CD4-positive, alpha-beta T cell treated with Interleukin-4 for 4 hours (primary cell): ENCODE results near the gene GNPDA2.

Source experiments
- DNase-seq: peaks from one replicate; pipeline ENCODE4 v3.0.0-alpha.2; 2020

GNPDA2 gene

DNA sequence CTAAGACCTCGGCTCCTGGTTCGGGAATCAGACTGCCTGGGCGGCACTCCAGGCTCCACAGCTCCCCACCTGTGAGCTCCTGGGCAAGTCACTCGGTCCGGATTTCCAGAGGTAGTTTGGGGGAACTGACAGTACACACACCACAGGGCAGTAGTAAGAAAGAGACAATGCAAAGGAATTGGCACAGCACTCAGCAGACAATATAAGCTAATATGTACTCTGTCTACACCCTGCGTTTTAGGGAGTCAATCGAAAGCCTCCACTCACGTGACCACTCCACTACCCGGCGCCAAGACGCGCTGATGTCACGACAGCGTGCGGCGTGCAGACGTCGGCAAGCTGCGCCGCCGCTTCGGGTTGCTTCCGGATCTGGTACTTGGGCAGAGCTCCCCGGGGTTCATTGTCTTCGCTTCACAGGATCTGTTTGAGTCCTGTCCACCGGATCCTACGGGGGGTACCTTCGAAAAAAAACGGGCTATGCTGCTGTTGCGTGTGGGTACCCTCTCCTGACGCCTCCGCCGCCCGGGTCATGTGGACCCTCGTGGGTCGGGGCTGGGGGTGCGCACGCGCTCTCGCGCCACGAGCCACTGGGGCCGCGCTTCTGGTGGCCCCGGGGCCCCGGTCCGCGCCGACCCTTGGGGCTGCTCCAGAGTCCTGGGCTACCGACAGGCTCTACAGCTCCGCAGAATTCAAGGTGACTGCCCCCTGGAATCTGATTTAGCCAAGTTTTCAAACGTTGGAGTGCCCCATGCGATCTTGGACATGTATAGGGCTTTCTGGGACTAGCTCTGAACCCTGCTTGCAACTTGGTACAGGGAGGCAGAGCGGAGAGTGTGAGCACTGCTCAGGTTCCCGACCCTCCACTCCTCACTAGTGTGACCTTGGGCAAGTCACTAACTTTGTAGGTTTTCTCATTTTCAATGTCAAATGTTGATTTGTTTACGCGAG lies 48.0 kb downstream of the GNPDA2 start, which contains the start of gene GUF1:
Gene GUF1 (plus strand): TSS at position 327 of the 948 bp plus-strand sequence. CDS start 203 bp downstream, at position 530.
- DNase-seq = peak; percentile 88

DNA sequence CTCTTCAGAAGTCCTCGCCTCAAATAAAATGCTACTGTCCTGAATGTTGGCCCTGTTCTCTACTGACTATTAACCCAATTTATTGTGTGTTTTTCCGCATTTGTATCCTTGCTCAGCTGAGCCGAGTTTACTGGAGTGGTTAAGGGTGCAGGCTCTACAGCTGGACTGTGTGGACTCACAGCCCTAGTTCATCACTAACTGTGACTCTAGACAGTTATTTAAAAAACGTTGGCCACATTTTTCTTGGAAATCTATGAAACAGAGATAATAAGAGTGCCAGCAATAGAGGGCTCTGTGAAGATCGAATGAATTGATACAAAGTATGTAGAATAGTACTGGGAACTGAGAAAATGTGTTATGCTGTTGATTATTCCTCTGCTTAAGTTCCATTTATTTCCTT lies 51.0 kb downstream of the GNPDA2 start:
- DNase-seq = no peak

DNA sequence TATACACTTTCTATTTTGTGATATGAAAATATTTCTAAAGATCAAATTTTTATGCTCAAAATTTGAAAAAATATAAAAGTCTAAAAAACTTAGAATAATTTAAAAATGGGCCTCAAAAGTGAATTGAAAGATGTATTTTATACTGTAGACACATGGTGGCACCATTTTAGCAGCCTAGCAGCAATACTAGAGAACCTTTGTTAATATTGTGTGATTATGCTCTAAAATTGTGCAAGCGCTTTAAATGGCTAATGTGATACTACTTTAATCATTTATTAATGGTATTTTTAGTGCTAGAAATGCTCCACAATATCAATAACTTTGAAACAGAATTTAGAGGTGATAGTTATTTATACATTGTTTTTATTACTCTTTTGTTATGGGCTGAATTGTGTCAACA lies 51.9 kb downstream of the GNPDA2 start:
- no peak for DNase-seq

DNA sequence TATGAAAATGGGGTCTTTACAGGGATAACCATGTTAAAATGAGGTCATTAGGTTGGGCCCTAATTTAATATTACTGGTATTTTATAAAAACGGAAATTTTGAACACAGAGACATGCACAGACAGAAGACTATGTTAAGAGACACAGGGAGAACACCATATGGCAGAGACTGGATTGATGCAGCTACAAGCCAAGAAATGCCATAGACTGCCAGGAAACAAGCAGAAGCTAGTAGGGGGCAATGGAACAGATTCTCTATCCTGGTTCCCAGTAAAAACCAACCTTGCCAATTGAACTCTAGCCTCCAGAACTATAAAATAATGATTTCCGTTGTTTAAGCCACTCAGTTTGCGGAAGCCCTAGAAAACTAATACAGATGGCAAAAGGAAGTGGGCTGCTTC lies 54.7 kb downstream of the GNPDA2 start:
- no peak for DNase-seq

DNA sequence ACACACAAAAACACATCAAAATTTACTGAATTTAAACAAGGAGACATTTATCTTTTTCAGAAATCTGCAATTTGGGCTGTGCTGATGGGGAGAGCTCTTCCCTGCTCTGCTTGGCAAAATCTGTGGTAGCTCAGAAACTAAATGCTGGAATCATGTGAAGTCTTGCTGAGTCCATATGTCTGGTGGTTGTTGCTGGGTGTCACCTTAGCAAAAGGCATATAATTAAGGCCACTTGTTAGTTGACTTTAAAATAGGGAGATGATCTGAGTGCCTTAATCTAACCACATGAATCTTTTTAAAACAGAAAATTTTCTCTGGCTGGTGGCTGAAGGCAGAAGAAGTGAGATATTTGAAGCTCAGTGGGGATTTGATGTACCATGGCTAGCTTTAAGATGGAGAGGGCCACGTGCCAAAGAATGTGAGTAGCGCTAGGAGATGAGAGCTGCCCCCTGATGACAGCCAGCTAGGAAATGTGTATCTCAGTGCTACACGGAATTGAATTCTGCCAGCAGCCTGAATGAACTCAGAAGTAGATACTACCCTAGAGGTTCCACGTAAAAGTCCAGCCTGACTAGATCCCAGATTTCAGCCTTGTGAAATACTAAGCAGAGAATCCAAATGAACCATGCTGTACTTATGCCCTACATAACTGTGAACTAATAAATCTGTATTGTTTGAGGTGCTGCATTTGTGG lies 55.7 kb downstream of the GNPDA2 start:
- no peak for DNase-seq

DNA sequence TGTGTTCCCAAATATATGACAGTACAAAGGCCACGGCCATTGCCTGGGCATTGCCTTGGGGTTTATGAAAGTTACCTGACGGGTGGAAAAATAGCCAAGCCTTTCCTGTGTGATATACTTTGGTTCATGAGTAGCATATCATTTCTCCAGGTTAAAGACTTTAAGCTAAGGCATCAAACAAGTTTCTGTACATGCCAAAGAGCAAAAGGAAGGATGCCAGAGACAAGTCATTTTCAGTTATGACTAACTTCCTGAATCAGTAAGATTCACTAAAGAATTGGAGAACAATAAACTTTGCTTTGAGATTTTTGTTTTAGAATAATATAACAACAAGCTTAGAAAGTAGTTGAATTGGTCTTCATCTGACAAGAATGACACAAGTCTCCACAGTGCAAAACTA lies 57.8 kb downstream of the GNPDA2 start:
- DNase-seq = no peak

DNA sequence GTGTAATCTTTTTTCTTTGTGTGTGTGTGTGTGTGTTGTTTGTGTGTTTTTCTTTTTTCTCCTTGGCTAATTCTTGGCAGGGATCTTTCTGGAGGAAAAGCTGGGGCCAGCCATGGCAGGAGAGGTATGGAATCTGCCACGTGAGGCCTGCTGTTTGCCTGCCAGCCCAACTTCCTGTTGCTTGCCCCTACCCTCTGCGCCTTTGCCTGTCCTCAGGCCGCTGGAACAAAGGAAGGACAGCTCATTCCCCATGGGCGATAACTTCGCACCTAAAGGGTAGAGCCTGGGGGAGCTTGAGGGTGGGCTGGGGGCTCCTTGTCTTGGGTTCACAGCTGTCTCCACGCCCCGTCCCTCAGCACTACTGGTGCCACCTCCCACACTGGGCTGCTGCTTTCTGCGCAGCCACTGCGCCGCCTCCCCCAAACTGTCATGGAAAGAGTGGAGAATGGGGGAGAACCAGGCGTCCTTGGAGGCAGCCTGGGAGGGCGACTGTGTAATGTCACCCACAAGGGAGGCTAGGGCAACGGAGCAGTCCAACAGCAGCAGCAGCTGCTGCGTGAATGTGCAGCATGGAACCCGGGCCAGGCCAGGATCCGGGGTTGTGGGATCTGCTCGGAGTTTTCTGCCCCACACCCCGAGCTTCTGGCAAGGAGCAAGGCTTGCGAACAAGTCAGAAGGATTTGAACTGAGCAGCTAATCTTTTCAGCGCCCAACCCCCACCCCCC lies 62.7 kb downstream of the GNPDA2 start:
- DNase-seq = no peak

DNA sequence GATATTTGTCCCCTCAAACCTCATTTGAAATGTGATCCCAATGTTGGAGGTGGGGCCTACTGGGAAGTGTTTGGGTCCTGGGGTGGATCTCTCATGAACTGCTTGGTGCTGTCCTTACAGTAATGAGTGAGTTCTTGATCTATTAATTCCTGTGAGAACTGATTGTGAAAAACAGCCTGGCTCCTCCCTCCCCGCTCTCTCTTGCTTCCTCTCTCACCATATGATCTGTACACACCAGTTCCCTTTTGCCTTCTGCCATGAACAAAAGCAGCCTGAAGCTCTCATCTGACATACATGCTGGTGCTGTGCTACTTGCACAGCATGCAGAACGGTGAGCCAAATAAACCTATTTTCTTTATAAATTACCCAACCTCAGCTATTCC lies 63.7 kb downstream of the GNPDA2 start:
- DNase-seq = no peak

DNA sequence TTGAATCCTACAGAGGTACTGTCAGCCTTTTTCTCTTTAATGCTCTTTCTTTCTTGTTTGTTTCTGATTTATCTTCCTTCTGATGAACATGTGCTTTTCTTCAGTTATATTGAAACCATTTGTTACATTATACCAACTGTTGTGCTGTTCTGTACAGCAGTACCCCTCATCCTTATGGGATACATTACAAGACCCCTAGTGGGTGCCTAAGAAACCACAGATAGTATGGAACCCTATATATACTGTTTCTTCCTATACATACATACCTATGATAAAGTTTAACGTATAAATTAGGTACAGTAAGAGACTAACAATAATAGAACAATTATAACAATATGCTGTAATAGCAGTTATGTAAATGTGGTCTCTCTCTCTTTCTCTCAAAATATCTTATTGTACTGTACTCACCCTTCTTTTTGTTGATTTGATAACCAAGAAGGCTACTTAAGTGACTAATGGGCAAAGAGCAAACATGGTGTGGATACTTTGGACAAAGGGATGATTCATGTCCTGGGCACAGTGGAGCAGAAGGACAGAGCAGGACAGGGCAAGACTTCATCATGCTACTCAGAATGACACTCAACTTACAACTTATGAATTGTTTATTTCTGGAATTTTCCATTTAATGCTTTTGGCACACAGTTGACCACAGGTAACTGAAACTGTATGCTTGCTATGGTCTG lies 64.3 kb downstream of the GNPDA2 start:
- DNase-seq = no peak

DNA sequence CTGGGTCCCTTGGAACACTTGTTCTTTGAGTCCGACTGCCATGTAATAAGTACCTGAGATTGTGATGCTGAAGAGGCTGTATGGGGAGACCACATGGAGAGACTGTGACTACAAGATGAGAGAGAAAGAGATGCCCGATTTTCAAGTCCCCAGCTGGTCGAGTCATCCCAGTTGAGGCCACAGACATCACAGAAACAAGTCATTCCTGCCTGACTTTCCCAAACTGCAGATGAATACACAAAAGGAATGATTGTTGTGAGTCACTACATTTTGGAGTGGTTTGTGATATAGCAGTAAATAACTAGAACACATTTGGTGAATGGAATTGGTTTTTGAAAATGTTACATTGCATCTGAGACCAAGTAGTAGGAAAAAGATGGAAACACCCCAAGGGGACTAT lies 66.0 kb downstream of the GNPDA2 start:
- no peak for DNase-seq

DNA sequence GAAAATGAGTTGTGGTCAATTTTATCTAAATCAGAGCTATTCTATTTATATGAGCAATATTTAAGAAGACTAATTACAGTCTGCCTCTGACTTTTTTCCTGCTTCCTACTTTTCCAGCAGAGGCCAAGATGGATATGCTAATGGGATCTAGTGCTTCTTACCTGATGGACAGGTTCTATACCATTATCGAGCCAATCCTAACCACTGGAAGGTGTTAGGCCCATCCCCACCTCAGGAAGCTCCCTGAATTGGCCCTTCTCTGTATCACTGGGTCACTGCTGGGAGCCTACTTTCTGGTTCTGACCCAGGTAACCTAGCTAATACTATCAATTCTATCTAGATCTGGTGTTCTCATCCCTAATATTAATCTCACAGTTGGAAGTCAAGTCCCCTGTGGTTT lies 74.4 kb downstream of the GNPDA2 start:
- no peak for DNase-seq
